Skeletal muscle satellite cell (primary cell): ENCODE data around the gene IDUA. TPM values are rescaled to one million over a fixed set of nuclear protein-coding genes. Genes with fewer than 3 reads are reported as not detected.
"Not testable (repeated sequence)": the region's sequence is repeated elsewhere in the genome, so short reads cannot be mapped to it uniquely, and the experiment has no call there.

Experiments
- H3K27me3 ChIP-seq: 2 replicates; pipeline ENCODE4 v1.7.0; 2013; ENCODE audit warnings: low read length; ENCODE audit not compliant: control insufficient read depth, insufficient read depth
- H3K36me3 ChIP-seq: 2 replicates; pipeline ENCODE4 v1.7.0; 2013; ENCODE audit warnings: mild to moderate bottlenecking, control low read depth, low read length; ENCODE audit not compliant: insufficient read depth
- H3K4me1 ChIP-seq: 2 replicates; pipeline ENCODE4 v1.7.0; 2013; ENCODE audit warnings: low read length; ENCODE audit not compliant: control insufficient read depth, insufficient read depth
- H3K4me2 ChIP-seq: 2 replicates; pipeline ENCODE4 v1.7.0; 2013; ENCODE audit warnings: mild to moderate bottlenecking, low read length
- H3K4me3 ChIP-seq: 2 replicates; pipeline ENCODE4 v1.7.0; 2013; ENCODE audit warnings: low read length
- H3K9ac ChIP-seq: 2 replicates; pipeline ENCODE4 v1.7.0; 2013; ENCODE audit warnings: mild to moderate bottlenecking, low read depth, low read length, moderate library complexity
- H3K9me3 ChIP-seq: replicated peaks from 2 replicates; pipeline ENCODE4 v1.7.0; 2013; ENCODE audit warnings: mild to moderate bottlenecking, control low read depth, low read length
- total RNA-seq: library from RNA; depleted of rRNA; stranded (reverse); fragments of >200 nt; gene quantifications from 2 replicates; pipeline ENCODE4 v1.2.3, GENCODE V29; 2012; rRNA removed

IDUA gene
- total RNA-seq, result 11.7 and 15.5 TPM in 2 replicates

- H3K27me3 ChIP-seq, result no peaks in the 10 kb centered on the region
- peak within 1 kb of the TSS; percentile 75 for H3K9ac ChIP-seq
- no peaks in the 10 kb centered on the region for H3K9me3 ChIP-seq
- peak within 1 kb of the TSS; percentile 78 for H3K4me3 ChIP-seq
- H3K36me3 ChIP-seq, result peaks cover 4% of the 10 kb centered on the region
- peaks cover 23% of the 10 kb centered on the region for H3K4me1 ChIP-seq
- H3K4me2 ChIP-seq, result peak within 1 kb of the TSS; percentile 91
These were observed at the start of gene IDUA for GRCh38 chr4:986879-987623. TSS of gene IDUA (plus strand) at chr4:987044. CDS start at chr4:987085, 41 bp downstream.

DNA sequence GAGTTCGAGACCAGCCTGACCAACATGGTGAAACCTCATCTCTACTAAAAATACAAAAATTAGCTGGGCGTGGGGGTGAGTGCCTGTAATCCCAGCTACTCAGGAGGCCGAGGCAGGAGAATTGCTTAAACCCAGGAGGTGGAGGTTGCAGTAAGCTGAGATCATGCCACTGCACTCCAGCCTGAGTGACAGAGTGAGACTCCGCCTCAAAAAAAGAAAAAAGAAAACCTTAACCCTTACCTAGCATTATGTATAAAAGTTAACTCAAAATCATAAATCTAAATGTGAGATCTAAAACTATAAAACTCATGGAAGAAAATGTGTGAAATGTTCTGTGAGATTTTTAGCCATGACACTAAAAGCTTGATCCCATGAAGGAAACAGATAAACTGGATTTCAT is 47.3 kb upstream of the IDUA start:
- not testable (repeated sequence) for H3K4me2 ChIP-seq, H3K9ac ChIP-seq, H3K36me3 ChIP-seq

GRCh38 chr4:945274-946102 is 41.4 kb upstream of the IDUA start:
- no peaks in the 10 kb centered on the region for H3K4me1 ChIP-seq

More for the DNA sequence above, 47.3 kb upstream of the IDUA start:
- H3K4me1 ChIP-seq, H3K4me3 ChIP-seq, H3K9me3 ChIP-seq, H3K27me3 ChIP-seq: not testable (repeated sequence)

DNA sequence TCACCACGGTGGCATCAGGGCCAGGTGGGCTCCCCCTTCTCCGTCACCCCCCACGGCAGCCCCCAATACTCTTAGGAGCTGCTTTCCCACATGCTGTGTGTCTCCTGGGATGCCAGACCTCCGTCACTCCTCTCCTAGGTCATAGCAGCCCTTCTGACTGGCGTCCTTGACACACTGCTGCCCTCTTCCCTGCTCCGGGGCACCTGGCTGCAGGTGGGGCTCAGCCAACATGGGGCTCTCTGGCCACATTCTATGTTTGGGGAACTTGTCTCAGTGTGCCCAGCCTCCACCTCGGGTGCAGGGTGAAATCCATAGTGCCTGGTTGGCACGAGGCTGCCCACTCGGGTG is 40.8 kb upstream of the IDUA start:
- no peaks in the 10 kb centered on the region for H3K27me3 ChIP-seq
- H3K9ac ChIP-seq, result no peak overlapping the region
- H3K36me3 ChIP-seq, result no peaks in the 10 kb centered on the region
- H3K4me3 ChIP-seq, result no peak overlapping the region
- no peaks in the 10 kb centered on the region for H3K4me1 ChIP-seq
- no peak overlapping the region for H3K4me2 ChIP-seq
- no peaks in the 10 kb centered on the region for H3K9me3 ChIP-seq

More at GRCh38 chr4:945274-946102, 41.4 kb upstream of the IDUA start:
- Histone ChIP-seq H3K4me3 (no peak overlapping the region), H3K36me3 (no peaks in the 10 kb centered on the region), H3K9ac (no peak overlapping the region), H3K9me3 (no peaks in the 10 kb centered on the region), H3K27me3 (no peaks in the 10 kb centered on the region), H3K4me2 (no peak overlapping the region)

DNA sequence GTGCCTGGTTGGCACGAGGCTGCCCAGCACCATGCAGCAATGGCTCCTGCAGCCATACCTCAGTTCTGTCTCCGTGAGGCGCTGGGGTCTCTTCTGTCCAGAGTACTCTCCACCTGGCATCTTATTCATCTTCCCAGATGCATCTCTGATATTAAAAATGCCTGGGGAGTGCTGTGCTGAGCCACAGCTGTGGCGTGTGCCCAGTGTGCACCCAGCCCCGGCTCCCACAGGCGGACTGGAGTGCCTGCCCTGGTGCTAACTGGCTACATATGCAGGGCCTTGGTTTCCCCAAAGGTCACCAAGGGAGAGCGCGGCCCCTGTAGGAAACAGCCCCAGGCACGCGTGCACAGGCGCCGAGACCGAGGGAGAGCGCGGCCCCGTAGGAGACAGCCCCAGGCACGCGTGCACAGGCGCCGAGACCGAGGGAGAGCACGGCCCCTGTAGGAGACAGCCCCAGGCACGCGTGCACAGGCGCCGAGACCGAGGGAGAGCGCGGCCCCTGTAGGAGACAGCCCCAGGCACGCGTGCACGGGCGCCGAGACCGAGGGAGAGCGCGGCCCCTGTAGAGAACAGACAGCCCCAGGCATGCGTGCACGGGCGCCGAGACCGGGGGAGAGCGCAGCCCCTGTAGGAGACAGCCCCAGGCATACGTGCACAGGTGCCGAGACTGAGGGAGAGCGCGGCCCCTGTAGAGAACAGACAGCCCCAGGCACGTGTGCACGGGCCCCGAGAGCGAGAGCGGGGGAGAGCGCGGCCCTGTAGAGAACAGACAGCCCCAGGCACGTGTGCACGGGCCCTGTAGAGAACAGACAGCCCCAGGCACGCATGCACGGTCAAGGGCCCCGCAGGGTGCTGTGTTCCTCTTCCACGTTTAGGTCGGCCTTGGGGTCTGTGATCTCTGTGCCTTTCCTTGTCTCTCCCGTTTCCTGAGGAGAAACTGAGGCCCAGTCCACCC is 40.0 kb upstream of the IDUA start:
- Histone ChIP-seq H3K9ac (no peak overlapping the region), H3K4me1 (no peaks in the 10 kb centered on the region), H3K9me3 (no peaks in the 10 kb centered on the region), H3K4me2 (no peak overlapping the region), H3K27me3 (no peaks in the 10 kb centered on the region), H3K4me3 (no peak overlapping the region), H3K36me3 (no peaks in the 10 kb centered on the region)

- Histone ChIP-seq H3K9ac (no peak overlapping the region), H3K36me3 (no peaks in the 10 kb centered on the region)
These were observed 39.3 kb upstream of the IDUA start for GRCh38 chr4:947491-947971.

GRCh38 chr4:948101-948935 is 38.5 kb upstream of the IDUA start:
- no peak overlapping the region for H3K4me2 ChIP-seq
- no peaks in the 10 kb centered on the region for H3K4me1 ChIP-seq
- no peak overlapping the region for H3K4me3 ChIP-seq
- H3K9ac ChIP-seq, result no peak overlapping the region
- peaks cover under 1% of the 10 kb centered on the region for H3K36me3 ChIP-seq
- no peaks in the 10 kb centered on the region for H3K9me3 ChIP-seq
- no peaks in the 10 kb centered on the region for H3K27me3 ChIP-seq

More at GRCh38 chr4:947491-947971, 39.3 kb upstream of the IDUA start:
- Histone ChIP-seq H3K4me2 (no peak overlapping the region), H3K4me3 (no peak overlapping the region), H3K9me3 (no peaks in the 10 kb centered on the region), H3K4me1 (no peaks in the 10 kb centered on the region), H3K27me3 (no peaks in the 10 kb centered on the region)

DNA sequence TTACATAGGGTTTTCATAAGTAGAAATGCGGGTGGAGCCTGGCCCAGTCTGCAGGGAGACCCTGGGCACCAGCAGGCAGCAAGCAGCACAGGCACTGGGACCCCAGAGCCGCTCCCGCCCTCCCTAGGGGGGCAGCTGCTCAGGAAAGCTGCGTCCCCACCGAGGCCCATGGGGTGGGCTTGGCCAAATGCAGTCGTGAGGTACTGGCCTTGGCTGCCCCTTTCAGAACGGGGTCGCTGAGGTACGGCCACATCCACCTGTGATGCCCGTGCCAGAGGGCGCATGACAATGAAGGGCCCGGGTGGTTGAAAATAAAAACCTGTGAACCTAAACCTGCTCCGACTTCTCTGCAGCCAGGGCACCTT is 37.9 kb upstream of the IDUA start:
- H3K36me3 ChIP-seq, result peaks cover 4% of the 10 kb centered on the region
- no peak overlapping the region for H3K4me3 ChIP-seq
- H3K4me2 ChIP-seq, result no peak overlapping the region
- no peaks in the 10 kb centered on the region for H3K27me3 ChIP-seq
- no peaks in the 10 kb centered on the region for H3K4me1 ChIP-seq
- H3K9me3 ChIP-seq, result no peaks in the 10 kb centered on the region
- no peak overlapping the region for H3K9ac ChIP-seq

- H3K9me3 ChIP-seq, result no peaks in the 10 kb centered on the region
- no peak overlapping the region for H3K4me2 ChIP-seq
- no peaks in the 10 kb centered on the region for H3K4me1 ChIP-seq
- H3K4me3 ChIP-seq, result no peak overlapping the region
- peaks cover 4% of the 10 kb centered on the region for H3K36me3 ChIP-seq
- H3K27me3 ChIP-seq, result no peaks in the 10 kb centered on the region
- no peak overlapping the region for H3K9ac ChIP-seq
These were observed 37.2 kb upstream of the IDUA start for GRCh38 chr4:949656-950055.

DNA sequence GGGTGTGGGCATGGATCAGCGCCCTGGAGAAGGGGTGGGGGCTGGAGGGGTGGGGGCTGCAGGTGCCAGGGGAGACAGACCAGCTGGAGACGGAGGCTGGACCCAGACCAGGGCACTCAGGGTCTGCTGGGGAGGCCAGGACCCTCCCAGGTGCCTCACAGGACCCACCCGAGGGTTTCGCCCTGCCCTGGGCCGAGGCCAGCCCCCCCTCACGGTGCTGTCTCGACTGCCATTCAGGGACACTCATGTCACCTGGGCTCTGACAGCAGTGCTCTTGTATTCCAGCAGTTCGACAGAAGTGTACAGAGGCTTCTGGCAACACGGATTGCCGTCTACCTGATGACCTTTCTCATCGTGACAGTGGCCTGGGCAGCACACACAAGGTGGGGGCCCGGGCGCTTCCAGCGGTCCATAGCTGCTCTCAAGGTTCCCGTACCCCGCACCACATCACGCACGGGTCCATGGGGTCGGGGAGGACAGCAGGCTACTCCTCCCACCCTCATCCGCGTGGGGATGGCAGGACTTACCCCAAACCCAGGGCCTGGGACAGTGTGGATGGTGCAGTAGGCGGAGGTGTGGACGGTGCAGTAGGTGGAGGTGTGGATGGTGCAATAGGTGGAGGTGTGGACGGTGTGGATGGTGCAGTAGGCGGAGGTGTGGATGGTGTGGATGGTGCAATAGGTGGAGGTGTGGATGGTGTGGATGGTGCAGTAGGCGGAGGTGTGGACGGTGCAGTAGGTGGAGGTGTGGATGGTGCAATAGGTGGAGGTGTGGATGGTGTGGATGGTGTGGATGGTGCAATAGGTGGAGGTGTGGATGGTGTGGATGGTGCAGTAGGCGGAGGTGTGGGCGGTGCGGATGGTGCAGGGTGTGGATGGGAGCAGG is 36.5 kb upstream of the IDUA start:
- Histone ChIP-seq H3K4me3 (no peak overlapping the region), H3K4me1 (no peaks in the 10 kb centered on the region), H3K9me3 (no peaks in the 10 kb centered on the region), H3K4me2 (no peak overlapping the region), H3K36me3 (peaks cover 4% of the 10 kb centered on the region), H3K9ac (no peak overlapping the region), H3K27me3 (no peaks in the 10 kb centered on the region)
